OCI-LY1 (cell line): ENCODE results near the gene CNTN5.

ENCODE experiments used
- H2AFZ ChIP-seq: fragments of 200-600 bp; sonication (generic), shearing (Covaris generic); 2 replicates; pipeline ENCODE4 v1.6.0; 2014; ENCODE audit warnings: antibody characterized with exemption, mild to moderate bottlenecking, low read length
- H3F3A ChIP-seq: fragments of 200-600 bp; sonication (generic), shearing (Covaris generic); 2 replicates; pipeline ENCODE4 v1.6.0; 2014; ENCODE audit warnings: mild to moderate bottlenecking, antibody characterized with exemption, low read length, moderate library complexity; ENCODE audit not compliant: insufficient read depth
- H3K27ac ChIP-seq: fragments of 200-600 bp; sonication (generic); 2 replicates; pipeline ENCODE4 v1.5.1; 2014; ENCODE audit warnings: low read length, mixed run types, mild to moderate bottlenecking, low read depth; ENCODE audit not compliant: poor library complexity, severe bottlenecking
- H3K27me3 ChIP-seq: fragments of 200-600 bp; sonication (generic); 2 replicates; pipeline ENCODE4 v1.6.0; 2014; ENCODE audit warnings: antibody characterized with exemption, mild to moderate bottlenecking, low read length, moderate library complexity; ENCODE audit not compliant: insufficient read depth
- H3K36me3 ChIP-seq: fragments of 200-600 bp; sonication (generic); 2 replicates; pipeline ENCODE4 v1.6.1; 2014; ENCODE audit warnings: mild to moderate bottlenecking, antibody characterized with exemption, low read length, moderate library complexity, mixed read lengths; ENCODE audit not compliant: insufficient read depth
- H3K4me1 ChIP-seq: fragments of 200-600 bp; sonication (generic); 2 replicates; pipeline ENCODE4 v1.5.1; 2014; ENCODE audit warnings: mild to moderate bottlenecking, low read length, moderate library complexity; ENCODE audit not compliant: insufficient read depth, severe bottlenecking
- H3K4me2 ChIP-seq: fragments of 200-600 bp; sonication (generic), shearing (Covaris generic); 2 replicates; pipeline ENCODE4 v1.6.1; 2014; ENCODE audit warnings: low read length
- H3K4me3 ChIP-seq: fragments of 200-600 bp; sonication (generic); 2 replicates; pipeline ENCODE4 v1.5.1; 2014; ENCODE audit warnings: low read length, low read depth, mild to moderate bottlenecking, mixed read lengths; ENCODE audit not compliant: poor library complexity, severe bottlenecking
- H3K79me2 ChIP-seq: fragments of 200-600 bp; shearing (Covaris generic); 2 replicates; pipeline ENCODE4 v1.6.1; 2016; ENCODE audit warnings: mixed run types, low read length, mixed read lengths; ENCODE audit not compliant: insufficient read depth
- H3K9ac ChIP-seq: fragments of 200-600 bp; sonication (generic), shearing (Covaris generic); 2 replicates; pipeline ENCODE4 v1.6.1; 2014; ENCODE audit warnings: mild to moderate bottlenecking, low read length, mixed read lengths
- H3K9me2 ChIP-seq: fragments of 200-600 bp; sonication (generic), shearing (Covaris generic); 2 replicates; pipeline ENCODE4 v1.6.1; 2014; ENCODE audit warnings: low read depth, mild to moderate bottlenecking, low read length, mixed read lengths
- H3K9me3 ChIP-seq: fragments of 200-600 bp; shearing (Covaris generic); 2 replicates; pipeline ENCODE4 v1.6.1; 2014; ENCODE audit warnings: low read length, mixed read lengths
- H4K20me1 ChIP-seq: fragments of 200-600 bp; sonication (generic), shearing (Covaris generic); 2 replicates; pipeline ENCODE4 v1.6.0; 2016; ENCODE audit warnings: mild to moderate bottlenecking, low read length; ENCODE audit not compliant: insufficient read depth
- EZH2 ChIP-seq: fragments of 200-600 bp; sonication (generic), shearing (Covaris generic); IDR thresholded peaks from 2 replicates; pipeline ENCODE4 v1.8.0; 2017; ENCODE audit warnings: borderline replicate concordance, mixed run types, mild to moderate bottlenecking, antibody characterized with exemption, low read length, moderate library complexity, mixed read lengths
- TF ChIP-seq, protein P1 (sequence below): fragments of 200-600 bp; sonication (generic), shearing (Covaris generic); IDR thresholded peaks from 2 replicates; pipeline ENCODE4 v1.5.1; 2017; ENCODE audit warnings: mild to moderate bottlenecking, antibody characterized with exemption, low read length, moderate library complexity, mixed read lengths

The CNTN5 gene

DNA sequence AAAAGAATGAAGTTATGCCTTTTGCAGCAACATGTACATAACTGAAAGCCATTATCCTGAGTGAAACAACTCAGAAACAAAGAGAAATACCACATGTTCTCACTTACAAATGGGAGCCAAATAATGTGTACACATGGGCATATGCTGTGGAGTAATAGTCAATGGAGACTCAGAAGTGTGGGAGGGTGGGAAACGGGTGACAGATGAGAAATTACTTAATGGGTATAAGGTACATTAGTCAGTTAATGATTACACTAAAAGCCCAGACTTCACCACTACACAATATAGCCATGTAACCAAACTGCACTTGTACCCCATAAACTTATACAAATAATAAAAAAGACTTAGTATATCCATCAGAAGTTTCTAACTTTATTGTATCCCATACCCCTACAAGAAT, 992.3 kb downstream of the CNTN5 start:
- no peaks in the 10 kb centered on the region for H3K4me1 ChIP-seq
- no peaks in the 10 kb centered on the region for H4K20me1 ChIP-seq
- TF ChIP-seq EZH2: no peak
- TF ChIP-seq, protein P1, sequence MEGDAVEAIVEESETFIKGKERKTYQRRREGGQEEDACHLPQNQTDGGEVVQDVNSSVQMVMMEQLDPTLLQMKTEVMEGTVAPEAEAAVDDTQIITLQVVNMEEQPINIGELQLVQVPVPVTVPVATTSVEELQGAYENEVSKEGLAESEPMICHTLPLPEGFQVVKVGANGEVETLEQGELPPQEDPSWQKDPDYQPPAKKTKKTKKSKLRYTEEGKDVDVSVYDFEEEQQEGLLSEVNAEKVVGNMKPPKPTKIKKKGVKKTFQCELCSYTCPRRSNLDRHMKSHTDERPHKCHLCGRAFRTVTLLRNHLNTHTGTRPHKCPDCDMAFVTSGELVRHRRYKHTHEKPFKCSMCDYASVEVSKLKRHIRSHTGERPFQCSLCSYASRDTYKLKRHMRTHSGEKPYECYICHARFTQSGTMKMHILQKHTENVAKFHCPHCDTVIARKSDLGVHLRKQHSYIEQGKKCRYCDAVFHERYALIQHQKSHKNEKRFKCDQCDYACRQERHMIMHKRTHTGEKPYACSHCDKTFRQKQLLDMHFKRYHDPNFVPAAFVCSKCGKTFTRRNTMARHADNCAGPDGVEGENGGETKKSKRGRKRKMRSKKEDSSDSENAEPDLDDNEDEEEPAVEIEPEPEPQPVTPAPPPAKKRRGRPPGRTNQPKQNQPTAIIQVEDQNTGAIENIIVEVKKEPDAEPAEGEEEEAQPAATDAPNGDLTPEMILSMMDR: no peak
- no peaks in the 10 kb centered on the region for H3K9me3 ChIP-seq
- H3K4me2 ChIP-seq: no peak overlapping the region
- no peaks in the 10 kb centered on the region for H3K27me3 ChIP-seq
- no peak overlapping the region for H3K4me3 ChIP-seq
- no peak overlapping the region for H2AFZ ChIP-seq
- no peak overlapping the region for H3K27ac ChIP-seq
- H3K36me3 ChIP-seq: no peaks in the 10 kb centered on the region
- H3K79me2 ChIP-seq: no peaks in the 10 kb centered on the region
- no peaks in the 10 kb centered on the region for H3K9me2 ChIP-seq
- no peaks in the 10 kb centered on the region for H3F3A ChIP-seq
- no peak overlapping the region for H3K9ac ChIP-seq

DNA sequence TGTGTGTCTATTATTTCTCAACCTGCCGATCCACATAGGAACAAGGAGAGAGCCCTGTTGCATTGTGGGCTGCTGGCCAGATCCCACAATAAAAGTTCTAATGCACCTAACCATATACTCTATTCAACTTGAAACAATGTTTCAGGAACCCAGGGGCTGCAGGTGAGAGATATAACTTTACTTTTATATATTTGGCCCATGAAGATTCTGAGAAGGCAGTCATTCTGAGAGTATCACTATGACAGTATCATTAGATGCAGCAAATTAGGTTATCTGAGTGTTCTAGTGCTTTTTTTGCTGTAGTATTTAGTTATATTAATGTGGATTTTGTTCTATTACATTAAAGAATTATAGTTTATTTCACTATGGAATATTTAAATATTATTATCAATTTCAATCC, 1011.2 kb downstream of the CNTN5 start:
- H3K4me3 ChIP-seq: no peak overlapping the region
- H3K4me2 ChIP-seq: no peak overlapping the region
- H3K4me1 ChIP-seq: no peaks in the 10 kb centered on the region
- no peaks in the 10 kb centered on the region for H3K27me3 ChIP-seq
- TF ChIP-seq EZH2: no peak
- TF ChIP-seq, protein P1: no peak
- no peaks in the 10 kb centered on the region for H4K20me1 ChIP-seq
- H3K9ac ChIP-seq: no peak overlapping the region
- H3K9me3 ChIP-seq: no peaks in the 10 kb centered on the region
- H2AFZ ChIP-seq: no peak overlapping the region
- H3K79me2 ChIP-seq: no peaks in the 10 kb centered on the region
- H3K27ac ChIP-seq: no peak overlapping the region
- no peaks in the 10 kb centered on the region for H3K9me2 ChIP-seq
- no peaks in the 10 kb centered on the region for H3K36me3 ChIP-seq
- no peaks in the 10 kb centered on the region for H3F3A ChIP-seq

DNA sequence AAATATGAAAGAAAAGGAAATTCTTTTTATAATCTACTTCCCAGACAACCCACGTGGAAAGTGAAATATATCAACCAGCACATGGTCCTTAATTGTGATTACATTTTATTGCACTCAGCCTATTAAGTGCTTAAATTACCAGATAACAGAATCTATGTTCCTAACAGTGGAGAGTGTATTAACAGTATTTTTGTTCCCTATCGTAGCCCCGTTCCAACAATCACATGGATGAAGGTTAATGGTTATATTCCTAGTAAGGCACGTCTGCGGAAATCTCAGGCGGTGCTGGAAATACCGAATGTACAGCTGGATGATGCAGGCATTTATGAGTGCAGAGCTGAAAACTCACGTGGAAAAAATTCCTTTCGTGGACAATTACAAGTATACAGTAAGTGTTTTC, 1040.3 kb downstream of the CNTN5 start:
- no peaks in the 10 kb centered on the region for H3K27me3 ChIP-seq
- TF ChIP-seq, protein P1: no peak
- no peak for TF ChIP-seq EZH2
- H3K9ac ChIP-seq: no peak overlapping the region
- H3K4me3 ChIP-seq: no peak overlapping the region
- H3F3A ChIP-seq: no peaks in the 10 kb centered on the region
- H3K36me3 ChIP-seq: no peaks in the 10 kb centered on the region
- no peaks in the 10 kb centered on the region for H3K9me3 ChIP-seq
- no peak overlapping the region for H2AFZ ChIP-seq
- no peaks in the 10 kb centered on the region for H3K9me2 ChIP-seq
- no peak overlapping the region for H3K4me2 ChIP-seq
- H3K27ac ChIP-seq: no peak overlapping the region
- no peaks in the 10 kb centered on the region for H3K4me1 ChIP-seq
- no peaks in the 10 kb centered on the region for H4K20me1 ChIP-seq
- H3K79me2 ChIP-seq: no peaks in the 10 kb centered on the region
